Measurements from ENCODE around the gene PTPRN2. TPM values are rescaled to one million over a fixed set of nuclear protein-coding genes. Genes with fewer than 3 reads are reported as not detected.

PTPRN2 gene
- polyA plus RNA-seq, 1 experiment: 0.31 TPM

DNA sequence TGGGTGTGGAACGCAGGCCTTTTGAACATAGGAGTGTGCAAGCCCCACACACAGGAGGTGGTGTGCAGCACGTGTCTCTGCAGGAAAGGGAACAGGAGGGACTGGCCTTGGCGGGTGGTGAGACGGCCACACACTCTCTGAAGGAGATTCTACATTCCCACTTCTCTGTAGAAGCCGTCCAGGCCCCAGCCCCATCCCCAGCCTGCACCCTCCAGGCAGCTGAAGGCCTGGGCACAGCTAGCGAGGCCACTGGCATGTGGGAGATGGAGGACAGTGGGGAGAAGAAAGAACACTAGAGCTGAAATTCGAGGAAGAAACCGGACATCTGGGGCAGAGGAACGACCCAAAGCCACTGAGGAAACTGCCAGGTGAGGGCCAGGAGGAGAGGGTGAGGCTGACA is 743.5 kb downstream of the PTPRN2 start:
- CTCF ChIA-PET: no interaction called here
- no peaks in the 10 kb centered on the region for H3K27me3 ChIP-seq (ENCODE audit: control insufficient read depth, insufficient read depth, low read length)
- TF ChIP-seq, protein P1, sequence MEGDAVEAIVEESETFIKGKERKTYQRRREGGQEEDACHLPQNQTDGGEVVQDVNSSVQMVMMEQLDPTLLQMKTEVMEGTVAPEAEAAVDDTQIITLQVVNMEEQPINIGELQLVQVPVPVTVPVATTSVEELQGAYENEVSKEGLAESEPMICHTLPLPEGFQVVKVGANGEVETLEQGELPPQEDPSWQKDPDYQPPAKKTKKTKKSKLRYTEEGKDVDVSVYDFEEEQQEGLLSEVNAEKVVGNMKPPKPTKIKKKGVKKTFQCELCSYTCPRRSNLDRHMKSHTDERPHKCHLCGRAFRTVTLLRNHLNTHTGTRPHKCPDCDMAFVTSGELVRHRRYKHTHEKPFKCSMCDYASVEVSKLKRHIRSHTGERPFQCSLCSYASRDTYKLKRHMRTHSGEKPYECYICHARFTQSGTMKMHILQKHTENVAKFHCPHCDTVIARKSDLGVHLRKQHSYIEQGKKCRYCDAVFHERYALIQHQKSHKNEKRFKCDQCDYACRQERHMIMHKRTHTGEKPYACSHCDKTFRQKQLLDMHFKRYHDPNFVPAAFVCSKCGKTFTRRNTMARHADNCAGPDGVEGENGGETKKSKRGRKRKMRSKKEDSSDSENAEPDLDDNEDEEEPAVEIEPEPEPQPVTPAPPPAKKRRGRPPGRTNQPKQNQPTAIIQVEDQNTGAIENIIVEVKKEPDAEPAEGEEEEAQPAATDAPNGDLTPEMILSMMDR (IDR thresholded peaks at IDR 0.05; ENCODE audit: insufficient read depth, low read depth, low read length): no peak
- no peaks in the 10 kb centered on the region for H3K36me3 ChIP-seq (ENCODE audit: control insufficient read depth, insufficient read depth, low read length)
- POLR2A ChIA-PET: no interaction called here
- no peak overlapping the region for H3K4me3 ChIP-seq (ENCODE audit: low read depth, low read length)
- no peak for DNase-seq (ENCODE audit: low read depth)

DNA sequence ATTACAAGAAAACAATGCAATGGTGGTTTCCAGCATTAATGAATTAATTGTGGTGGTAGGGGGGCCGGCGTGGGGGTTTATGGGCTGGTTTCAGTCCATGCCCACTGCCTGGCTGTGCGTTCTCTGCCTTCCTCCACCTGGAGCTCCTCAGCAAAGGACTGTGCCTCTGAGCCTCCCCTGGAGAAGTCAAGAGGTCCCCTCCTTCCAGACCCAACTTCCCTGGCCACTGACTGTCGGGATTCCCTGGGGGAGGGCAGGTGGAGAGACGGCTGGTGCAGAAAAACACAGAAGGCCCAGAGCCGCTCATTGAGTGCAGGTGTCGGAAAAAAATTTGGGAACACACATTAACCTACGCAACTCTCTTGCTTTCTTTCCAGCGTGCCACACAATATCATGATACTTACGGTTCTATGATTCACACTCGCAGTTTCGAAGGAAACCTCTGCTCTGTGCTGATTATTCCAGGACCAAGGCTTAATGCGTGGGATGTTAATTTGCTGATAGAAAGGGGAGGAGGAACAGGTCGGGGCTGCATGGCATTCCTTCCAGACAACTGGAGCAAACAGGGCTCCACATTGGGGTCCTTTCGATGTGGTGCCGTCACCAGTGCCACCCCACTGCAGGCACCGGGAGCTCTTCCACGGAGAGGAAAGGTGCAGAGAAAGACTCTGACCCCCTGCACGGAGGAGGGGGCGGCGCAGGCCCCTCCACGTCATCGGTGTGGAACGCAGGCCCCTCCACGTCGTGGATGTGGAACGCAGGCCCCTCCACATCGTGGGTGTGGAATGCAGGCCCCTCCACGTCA is 744.1 kb downstream of the PTPRN2 start:
- no peaks in the 10 kb centered on the region for H3K36me3 ChIP-seq (ENCODE audit: control insufficient read depth, insufficient read depth, low read length)
- CTCF ChIA-PET: no interaction called here
- TF ChIP-seq, protein P1 (IDR thresholded peaks at IDR 0.05; ENCODE audit: insufficient read depth, low read depth, low read length): no peak
- POLR2A ChIA-PET: no interaction called here
- no peak for DNase-seq (ENCODE audit: low read depth)
- H3K4me3 ChIP-seq (ENCODE audit: low read depth, low read length): no peak overlapping the region
- H3K27me3 ChIP-seq (ENCODE audit: control insufficient read depth, insufficient read depth, low read length): no peaks in the 10 kb centered on the region

DNA sequence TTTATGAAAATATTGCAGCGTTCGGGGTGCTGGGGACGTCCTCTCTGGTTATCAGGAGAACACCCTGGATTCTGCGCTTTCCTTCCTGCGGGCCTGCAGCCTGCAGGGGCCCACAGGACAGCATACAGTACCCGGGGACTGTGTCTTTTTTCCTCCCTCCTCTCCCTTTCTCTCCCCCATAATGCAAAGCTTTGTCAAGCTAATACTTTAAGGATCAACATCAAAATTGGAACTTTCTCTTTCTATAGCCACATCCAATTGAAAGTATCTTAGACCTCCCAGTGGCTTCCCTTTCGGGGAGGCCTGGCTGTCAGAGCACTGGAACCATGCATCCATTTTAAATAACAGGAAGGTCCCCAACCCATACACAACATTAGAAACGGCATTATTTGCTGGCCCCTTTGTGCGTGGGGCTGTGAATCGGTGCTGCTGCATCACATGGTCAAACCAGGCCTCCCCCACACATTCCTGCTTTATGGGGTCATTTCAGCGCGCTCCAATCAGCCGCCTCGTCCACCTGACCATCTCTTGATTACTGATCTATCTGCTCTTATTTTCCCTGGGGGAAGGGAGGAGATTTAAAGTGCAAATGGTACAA is 745.8 kb downstream of the PTPRN2 start:
- H3K36me3 ChIP-seq (ENCODE audit: control insufficient read depth, insufficient read depth, low read length): no peaks in the 10 kb centered on the region
- DNase-seq (ENCODE audit: low read depth): no peak
- TF ChIP-seq, protein P1 (IDR thresholded peaks at IDR 0.05; ENCODE audit: insufficient read depth, low read depth, low read length): no peak
- ChIA-PET CTCF (no interaction called here), POLR2A (no interaction called here)
- no peak overlapping the region for H3K4me3 ChIP-seq (ENCODE audit: low read depth, low read length)
- no peaks in the 10 kb centered on the region for H3K27me3 ChIP-seq (ENCODE audit: control insufficient read depth, insufficient read depth, low read length)

DNA sequence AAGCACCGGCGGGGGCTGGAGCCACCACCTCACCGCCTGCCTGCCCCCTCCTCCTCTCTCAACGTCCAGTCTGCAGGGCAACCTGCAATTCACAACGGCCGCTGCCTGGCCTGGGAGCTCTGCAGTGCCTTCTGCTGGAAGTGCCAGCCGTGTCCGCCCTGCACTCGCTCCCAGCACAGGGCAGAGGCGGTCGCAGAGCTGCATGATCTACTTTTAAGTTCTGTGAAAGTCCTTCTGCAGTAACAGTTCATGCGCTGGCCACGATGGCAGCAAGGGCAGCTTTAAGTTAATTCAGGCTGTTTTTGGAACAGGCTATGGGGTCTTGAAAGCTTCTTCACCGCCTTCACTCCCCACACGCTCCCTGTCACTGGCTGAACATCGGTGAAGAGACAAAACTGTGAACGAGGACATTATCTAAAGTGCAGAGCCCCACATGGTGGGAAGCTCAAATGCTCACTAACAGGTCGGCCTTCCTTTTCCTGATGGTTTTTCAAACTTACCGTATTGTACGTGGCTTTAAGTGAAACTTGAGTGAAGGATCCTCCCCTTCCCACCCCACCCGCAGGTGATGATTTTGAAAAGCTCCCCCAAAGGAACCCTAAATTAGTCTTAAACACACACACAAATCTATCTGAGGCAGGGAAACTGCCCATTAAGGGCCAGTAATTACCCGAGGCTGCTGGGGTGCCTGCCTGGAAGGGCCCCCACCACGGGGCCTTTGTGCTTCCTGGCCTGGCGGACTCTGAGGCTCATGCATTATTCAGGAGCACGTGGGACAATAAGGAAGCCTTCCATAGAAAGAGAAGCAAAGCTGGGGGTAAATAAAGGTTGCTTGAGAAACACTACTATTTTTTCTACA is 746.5 kb downstream of the PTPRN2 start:
- Histone ChIP-seq H3K4me3 (ENCODE audit: low read depth, low read length) (no peak overlapping the region), H3K36me3 (ENCODE audit: control insufficient read depth, insufficient read depth, low read length) (no peaks in the 10 kb centered on the region), H3K27me3 (ENCODE audit: control insufficient read depth, insufficient read depth, low read length) (no peaks in the 10 kb centered on the region)
- TF ChIP-seq, protein P1 (IDR thresholded peaks at IDR 0.05; ENCODE audit: insufficient read depth, low read depth, low read length): no peak
- ChIA-PET CTCF (no interaction called here), POLR2A (no interaction called here)
- no peak for DNase-seq (ENCODE audit: low read depth)

Data from BJ (cell line).